Measurements from ENCODE around the gene IL1F10.

GRCh38 chr2:113024764-113025163 lies 43.0 kb upstream of the IL1F10 start:
- TF ChIP-seq, protein P1, sequence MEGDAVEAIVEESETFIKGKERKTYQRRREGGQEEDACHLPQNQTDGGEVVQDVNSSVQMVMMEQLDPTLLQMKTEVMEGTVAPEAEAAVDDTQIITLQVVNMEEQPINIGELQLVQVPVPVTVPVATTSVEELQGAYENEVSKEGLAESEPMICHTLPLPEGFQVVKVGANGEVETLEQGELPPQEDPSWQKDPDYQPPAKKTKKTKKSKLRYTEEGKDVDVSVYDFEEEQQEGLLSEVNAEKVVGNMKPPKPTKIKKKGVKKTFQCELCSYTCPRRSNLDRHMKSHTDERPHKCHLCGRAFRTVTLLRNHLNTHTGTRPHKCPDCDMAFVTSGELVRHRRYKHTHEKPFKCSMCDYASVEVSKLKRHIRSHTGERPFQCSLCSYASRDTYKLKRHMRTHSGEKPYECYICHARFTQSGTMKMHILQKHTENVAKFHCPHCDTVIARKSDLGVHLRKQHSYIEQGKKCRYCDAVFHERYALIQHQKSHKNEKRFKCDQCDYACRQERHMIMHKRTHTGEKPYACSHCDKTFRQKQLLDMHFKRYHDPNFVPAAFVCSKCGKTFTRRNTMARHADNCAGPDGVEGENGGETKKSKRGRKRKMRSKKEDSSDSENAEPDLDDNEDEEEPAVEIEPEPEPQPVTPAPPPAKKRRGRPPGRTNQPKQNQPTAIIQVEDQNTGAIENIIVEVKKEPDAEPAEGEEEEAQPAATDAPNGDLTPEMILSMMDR (IDR thresholded peaks at IDR 0.05): no peak
- no peak for TF ChIP-seq POLR2AphosphoS5 (IDR thresholded peaks at IDR 0.05)
- no peak for TF ChIP-seq EP300 (IDR thresholded peaks at IDR 0.05)
